Measurements from ENCODE around the gene TCEAL1. TPM values are rescaled to one million over a fixed set of nuclear protein-coding genes. Genes with fewer than 3 reads are reported as not detected.

Gene TCEAL1
- total and polyA plus RNA-seq, 8 donors, result 5.9 to 31.9 (median 10.2) TPM

GRCh38 chrX:103674531-103675454 lies 46.0 kb downstream of the TCEAL1 start:
- no peak for TF ChIP-seq CTCF (IDR thresholded peaks at IDR 0.05)
- Histone ChIP-seq H3K4me1 (no peaks in the 10 kb centered on the region), H3K27me3 (peaks cover 0 to 4% (median 0%) of the 10 kb centered on the region in 4 donors), H3K9me3 (no peaks in the 10 kb centered on the region), H3K4me3 (no peak overlapping the region), H3K27ac (no peak overlapping the region), H3K36me3 (peaks cover 0 to 26% (median 0%) of the 10 kb centered on the region in 3 donors)
- no peak for DNase-seq
- WGBS, 2 donors, result 68 to 86% methylated on average over 8 of the region's 8 CpGs
- FAIRE-seq, result no peak
- peak in 1 of 4 donors; percentile 39 for ATAC-seq
- intact Hi-C loops (cut with DNase I), result no loop called here

DNA sequence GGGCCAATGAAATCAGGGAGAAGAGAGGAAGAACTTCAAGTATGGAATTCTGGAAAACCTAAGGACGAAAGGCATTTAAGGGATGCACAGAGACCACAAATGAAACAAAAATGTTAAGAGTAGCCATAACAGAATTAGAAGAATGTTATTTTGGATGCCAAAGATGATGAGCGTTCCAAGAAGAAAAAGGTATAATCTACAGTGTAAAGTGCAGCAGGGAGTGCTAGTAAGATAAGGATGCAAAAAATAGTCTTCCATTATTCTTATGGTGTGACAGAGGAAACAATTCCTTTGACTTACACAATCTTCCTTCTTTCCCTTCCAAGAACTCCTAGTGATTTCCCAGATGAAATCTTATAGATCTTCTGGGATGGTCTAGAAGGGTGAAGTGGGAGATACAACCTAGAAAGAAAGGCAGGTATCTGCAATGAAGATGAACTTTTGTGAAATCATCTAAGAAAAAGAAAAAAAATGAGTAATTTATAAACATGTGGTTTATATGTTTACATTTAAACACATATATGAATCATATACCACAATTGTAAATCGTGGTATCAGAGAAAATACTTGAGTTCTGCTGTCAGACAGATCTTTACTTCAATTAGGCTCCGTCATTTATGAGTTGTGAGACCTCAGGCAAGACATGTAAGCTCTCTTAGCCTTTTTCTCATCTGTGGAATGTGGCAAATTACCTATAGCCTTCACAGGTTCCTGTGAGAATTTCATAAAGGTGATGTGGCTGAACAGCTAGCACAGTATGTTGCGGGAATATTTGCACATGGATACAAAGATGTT lies 49.6 kb downstream of the TCEAL1 start:
- no peaks in the 10 kb centered on the region for H3K9me3 ChIP-seq
- DNase-seq, result no peak
- no peak for TF ChIP-seq CTCF (IDR thresholded peaks at IDR 0.05)
- no peak for ATAC-seq
- H3K36me3 ChIP-seq, result peaks cover 0 to 29% (median 0%) of the 10 kb centered on the region in 3 donors
- 74 to 75% methylated on average over 5 of the region's 5 CpGs for WGBS, 2 donors
- H3K4me1 ChIP-seq, result peaks cover 0 to 6% (median 0%) of the 10 kb centered on the region in 3 donors
- intact Hi-C loops (cut with DNase I), result no loop called here
- H3K27me3 ChIP-seq, result peaks cover 0 to 4% (median 0%) of the 10 kb centered on the region in 4 donors
- H3K27ac ChIP-seq, result no peak overlapping the region
- H3K4me3 ChIP-seq, result no peak overlapping the region
- no peak for FAIRE-seq

Other genes starting within 250 kb of the TCEAL1 start
- gene RAB40A, start 109.5 kb upstream of the TCEAL1 start, total RNA-seq, result under 1 TPM in 5 of 6 donors, not detected in 1; 0.06 to 0.19 (median 0.12) TPM
- under 1 TPM; 0.08 to 0.12 TPM for gene RAB40A, start 109.5 kb upstream of the TCEAL1 start, polyA plus RNA-seq
- gene TCEAL4, start 43.5 kb upstream of the TCEAL1 start, total RNA-seq, result 10 to 100 TPM; 16.7 to 31.4 (median 24.7) TPM
- gene TCEAL4, start 43.5 kb upstream of the TCEAL1 start, polyA plus RNA-seq, result 100 to 1,000 TPM in 1 of 2 donors, 10 to 100 TPM in 1; 99.7 to 132 TPM
- 10 to 100 TPM in 1 of 6 donors, 1 to 10 TPM in 5; 7.0 to 11.4 (median 8.0) TPM for gene TCEAL3, start 21.0 kb upstream of the TCEAL1 start, total RNA-seq
- gene TCEAL3, start 21.0 kb upstream of the TCEAL1 start, polyA plus RNA-seq, result 10 to 100 TPM; 18.9 to 40.2 TPM
- 100 to 1,000 TPM in 4 of 6 donors, 10 to 100 TPM in 2; 83.2 to 152 (median 125) TPM for gene MORF4L2, start 57.7 kb downstream of the TCEAL1 start, total RNA-seq
- 100 to 1,000 TPM; 108 to 191 TPM for gene MORF4L2, start 57.7 kb downstream of the TCEAL1 start, polyA plus RNA-seq
- gene TMEM31, start 81.9 kb downstream of the TCEAL1 start, total RNA-seq, result not detected
- gene TMEM31, start 81.9 kb downstream of the TCEAL1 start, polyA plus RNA-seq, result under 1 TPM in 1 of 2 donors, not detected in 1; 0.35 TPM
- gene PLP1, start 147.9 kb downstream of the TCEAL1 start, total RNA-seq, result 1 to 10 TPM in 1 of 6 donors, under 1 TPM in 5; 0.32 to 1.7 (median 0.60) TPM
- 1 to 10 TPM in 1 of 2 donors, under 1 TPM in 1; 0.30 to 2.6 TPM for gene PLP1, start 147.9 kb downstream of the TCEAL1 start, polyA plus RNA-seq
- 1 to 10 TPM in 1 of 6 donors, under 1 TPM in 5; 0.38 to 1.1 (median 0.80) TPM for gene RAB9B, start 203.3 kb downstream of the TCEAL1 start, total RNA-seq
- gene RAB9B, start 203.3 kb downstream of the TCEAL1 start, polyA plus RNA-seq, result 1 to 10 TPM in 1 of 2 donors, under 1 TPM in 1; 0.49 to 2.3 TPM